GM12878 (cell line): ENCODE results near the gene NUDT5. TPM values are rescaled to one million over a fixed set of nuclear protein-coding genes. Genes with fewer than 3 reads are reported as not detected.
A peak's percentile ranks its signal among the peaks of the same experiment; 100 is the strongest.

Source experiments
- ATAC-seq: fragments of 200-7000 bp; cut with Tn5 transposase; 3 replicates; pipeline ENCODE4 v1.9.1; 2020; ENCODE audit warnings: mild to moderate bottlenecking, moderate library complexity
- BruUV-seq: library from RNA; stranded (reverse); fragments of 400-500 nt; replicated peaks from 2 replicates; lab custom pipeline; 2021; lab: Mats Ljungman, UMichigan
- CTCF ChIA-PET: fragments of 300-600 bp; sonication (Branson Sonifier 250); formaldehyde crosslinking; extraction: SDS; loops from one replicate; lab custom pipeline; 2021; ENCODE audit warnings: inconsistent platforms; lab: Yijun Ruan, JAX
- POLR2A ChIA-PET: fragments of 350-600 bp; formaldehyde crosslinking; extraction: SDS; loops from one replicate; lab custom pipeline; 2021; ENCODE audit warnings: inconsistent platforms; lab: Charles Lee
- RAD21 ChIA-PET: fragments of 300-600 bp; sonication (Branson Sonifier 250); formaldehyde crosslinking; loops from one replicate; lab custom pipeline; 2023; ENCODE audit warnings: antibody characterized with exemption; ENCODE audit not compliant: unreplicated experiment; lab: Charles Lee
- SMC1A ChIA-PET: fragments of 300-600 bp; sonication (Branson Sonifier 250); formaldehyde crosslinking; loops from one replicate; lab custom pipeline; 2023; ENCODE audit not compliant: unreplicated experiment, uncharacterized antibody; lab: Charles Lee
- DNase-seq: peaks from one replicate; pipeline ENCODE4 v3.0.0-alpha.2; 2011; ENCODE audit warnings: low read depth, low spot score
- FAIRE-seq: peaks from 3 replicates; lab custom pipeline; 2011; peaks lifted over from hg19 to GRCh38; lab: Jason Lieb, UNC
- H2AFZ ChIP-seq: 2 replicates; pipeline ENCODE4 v1.6.0; 2011; ENCODE audit warnings: low read depth, low read length, control low read depth; ENCODE audit not compliant: control insufficient read depth
- H3K27ac ChIP-seq: 2 replicates; pipeline ENCODE4 v1.5.1; 2011; ENCODE audit warnings: control low read depth; ENCODE audit not compliant: control insufficient read depth, insufficient read depth
- H3K27me3 ChIP-seq, 2 experiments: replicated peaks in 1 of 2; 2 replicates each; pipeline versions ENCODE4 v1.6.0 to v1.6.1; 2011; ENCODE audit warnings: low read length in 1 of 2; ENCODE audit not compliant: control insufficient read depth in 2 of 2, insufficient read depth in 2 of 2
- H3K36me3 ChIP-seq, 2 experiments: 2 replicates each; pipeline ENCODE4 v1.5.1; 2011; ENCODE audit warnings: low read length in 1 of 2; ENCODE audit not compliant: control insufficient read depth in 2 of 2, insufficient read depth in 2 of 2
- H3K4me1 ChIP-seq: 2 replicates; pipeline ENCODE4 v1.6.1; 2011; ENCODE audit warnings: mild to moderate bottlenecking, low read length, moderate library complexity, mixed read lengths; ENCODE audit not compliant: control insufficient read depth, insufficient read depth
- H3K4me2 ChIP-seq: 2 replicates; pipeline ENCODE4 v1.6.0; 2011; ENCODE audit warnings: control low read depth; ENCODE audit not compliant: control insufficient read depth, insufficient read depth
- H3K4me3 ChIP-seq: fragments of 200-600 bp; sonication (generic); 2 replicates; pipeline ENCODE4 v1.5.1; 2016
- H3K79me2 ChIP-seq: 2 replicates; pipeline ENCODE4 v1.6.0; 2011; ENCODE audit warnings: low read length; ENCODE audit not compliant: control insufficient read depth, insufficient read depth
- H3K9ac ChIP-seq: 2 replicates; pipeline ENCODE4 v1.8.0; 2011; ENCODE audit warnings: low read length, control low read depth, mixed read lengths; ENCODE audit not compliant: control insufficient read depth, insufficient read depth
- H3K9me3 ChIP-seq: replicated peaks from 3 replicates; pipeline ENCODE4 v1.5.1; 2011; ENCODE audit warnings: mild to moderate bottlenecking, low read length; ENCODE audit not compliant: control insufficient read depth, insufficient read depth
- H4K20me1 ChIP-seq: 2 replicates; pipeline ENCODE4 v1.6.0; 2011; ENCODE audit not compliant: control insufficient read depth, insufficient read depth
- CREB1 ChIP-seq: IDR thresholded peaks from 2 replicates; pipeline ENCODE4 v1.6.1; 2012; ENCODE audit warnings: low read depth, mild to moderate bottlenecking, inconsistent platforms
- CREM ChIP-seq: IDR thresholded peaks from 2 replicates; pipeline ENCODE4 v1.6.1; 2014; ENCODE audit warnings: antibody characterized with exemption, low read depth
- E2F8 ChIP-seq: fragments of 450-650 bp; IDR thresholded peaks from 2 replicates; pipeline ENCODE4 v1.6.1; 2018; ENCODE audit warnings: mild to moderate bottlenecking, low read depth, moderate library complexity; ENCODE audit not compliant: partially characterized antibody
- EED ChIP-seq: sonication (generic); IDR thresholded peaks from 2 replicates; pipeline ENCODE4 v1.6.1; 2016; ENCODE audit warnings: antibody characterized with exemption, low read depth
- EGR1 ChIP-seq, 2 experiments: IDR thresholded peaks; 1 replicate in 1 of 2; 2 replicates in 1 of 2; pipeline ENCODE4 v1.6.1; 2011 to 2012; ENCODE audit warnings: low read depth in 2 of 2, low read length in 2 of 2, borderline replicate concordance in 1 of 2, mild to moderate bottlenecking in 1 of 2, moderate library complexity in 1 of 2
- FOXM1 ChIP-seq: IDR thresholded peaks from 2 replicates; pipeline ENCODE4 v1.6.1; 2012; ENCODE audit warnings: low read depth, mild to moderate bottlenecking, inconsistent platforms, low read length, moderate library complexity
- PML ChIP-seq: IDR thresholded peaks from 2 replicates; pipeline ENCODE4 v1.6.1; 2012; ENCODE audit warnings: low read length, inconsistent platforms
- SMARCA5 ChIP-seq: fragments of 450-650 bp; IDR thresholded peaks from 2 replicates; pipeline ENCODE4 v1.6.1; 2017; ENCODE audit warnings: mild to moderate bottlenecking
- SUPT20H ChIP-seq: IDR thresholded peaks from 2 replicates; pipeline ENCODE4 v1.6.1; 2011; ENCODE audit warnings: low read depth, mild to moderate bottlenecking, low read length, moderate library complexity, borderline replicate concordance; ENCODE audit not compliant: control insufficient read depth
- USF1 ChIP-seq: IDR thresholded peaks from 2 replicates; pipeline ENCODE4 v1.6.1; 2011; ENCODE audit warnings: borderline replicate concordance, low read depth, mild to moderate bottlenecking, moderate library complexity, mixed read lengths, low read length; ENCODE audit not compliant: insufficient read depth; ENCODE audit errors: extremely low read length
- YY1 ChIP-seq: IDR thresholded peaks from 2 replicates; pipeline ENCODE4 v1.6.1; 2011; ENCODE audit warnings: low read depth, mild to moderate bottlenecking, low read length
- WGBS: methylation state at CpG from one replicate; pipeline ENCODE4 v1.1.6; 2016; ENCODE audit warnings: low lambda C conversion rate; ENCODE audit not compliant: insufficient replicate concordance, insufficient coverage; ENCODE audit errors: missing lambda C conversion rate; 5-methylcytosine and 5-hydroxymethylcytosine counted together
- in situ Hi-C: fragments of 300-500 bp; cut with MboI; formaldehyde crosslinking; loops from 9 replicates; pipeline ENCODE4 v1.14.3; 2018; ENCODE audit warnings: mixed read lengths
- intact Hi-C: fragments of 100-400 bp; cut with micrococcal nuclease; formaldehyde crosslinking; loops from one replicate; pipeline ENCODE4 v1.14.2; 2022; ENCODE audit not compliant: unreplicated experiment
- polyA plus RNA-seq, 11 experiments: library from polyadenylated mRNA; depleted of rRNA in 4 of 11; unstranded in 6 of 11; stranded (reverse) in 5 of 11; fragments of >200 nt; fragmentation: Nextera tagmentation in 4 of 11; fragmentation: Illumina TruSeq in 1 of 11; extraction: Ambion mirVana in 4 of 11; extraction: Trizol in 1 of 11; gene quantifications; 1 replicate in 1 of 11; 2 replicates in 10 of 11; pipeline versions ENCODE4 v1.2.1 to v1.2.3, GENCODE V29; 2011 to 2016; ENCODE audit warnings: inconsistent platforms in 2 of 11, missing spikeins in 2 of 11, low read depth in 1 of 11
- total RNA-seq, 4 experiments: library from RNA; depleted of rRNA in 3 of 4; stranded (reverse); fragments of >200 nt in 3 of 4; fragmentation: Illumina TruSeq in 1 of 4; extraction: Trizol in 1 of 4; gene quantifications; 2 replicates each; pipeline versions ENCODE4 v1.2.1 to v1.2.3, GENCODE V29; 2013 to 2021

The NUDT5 gene
- total and polyA plus RNA-seq, 10 of the 15 experiments (the other 5 are each of a cell fraction or from before 2014, with no cell fraction given): 74.1 to 345 (median 153) TPM

GRCh38 chr10:12135631-12136030 lies 60.1 kb downstream of the NUDT5 start:
- TF ChIP-seq CREB1: no peak
- Histone ChIP-seq H3K4me2 (no peak overlapping the region), H3K27ac (no peak overlapping the region), H3K4me3 (no peak overlapping the region), H3K9me3 (no peaks in the 10 kb centered on the region), H2AFZ (no peak overlapping the region), H3K79me2 (peaks cover 14% of the 10 kb centered on the region), H4K20me1 (no peaks in the 10 kb centered on the region), H3K4me1 (no peaks in the 10 kb centered on the region), H3K27me3 (no peaks in the 10 kb centered on the region), H3K9ac (no peak overlapping the region), H3K36me3 (peaks cover 2 to 6% of the 10 kb centered on the region in 2 experiments; a peak in 2 of 4 replicates)
- DNase-seq: no peak
- SMC1A ChIA-PET: interaction anchor here (1.0 to 1.2 kb wide), 2 partner anchors 14 to 102 kb away, joined by 4 read pairs; no protein-coding TSS in a partner anchor
- no peak for ATAC-seq
- intact Hi-C loops: no loop called here
- RAD21 ChIA-PET: no interaction called here
- in situ Hi-C loops: no loop called here
- BruUV-seq: no TSS peak
- WGBS: 94% methylated on average over 3 of the region's 3 CpGs
- POLR2A ChIA-PET: no interaction called here
- FAIRE-seq: no peak
- CTCF ChIA-PET: interaction anchor here (0.6 to 1.2 kb wide), 3 partner anchors 15 to 79 kb away, joined by 3 to 4 read pairs (median 4); no protein-coding TSS in a partner anchor

DNA sequence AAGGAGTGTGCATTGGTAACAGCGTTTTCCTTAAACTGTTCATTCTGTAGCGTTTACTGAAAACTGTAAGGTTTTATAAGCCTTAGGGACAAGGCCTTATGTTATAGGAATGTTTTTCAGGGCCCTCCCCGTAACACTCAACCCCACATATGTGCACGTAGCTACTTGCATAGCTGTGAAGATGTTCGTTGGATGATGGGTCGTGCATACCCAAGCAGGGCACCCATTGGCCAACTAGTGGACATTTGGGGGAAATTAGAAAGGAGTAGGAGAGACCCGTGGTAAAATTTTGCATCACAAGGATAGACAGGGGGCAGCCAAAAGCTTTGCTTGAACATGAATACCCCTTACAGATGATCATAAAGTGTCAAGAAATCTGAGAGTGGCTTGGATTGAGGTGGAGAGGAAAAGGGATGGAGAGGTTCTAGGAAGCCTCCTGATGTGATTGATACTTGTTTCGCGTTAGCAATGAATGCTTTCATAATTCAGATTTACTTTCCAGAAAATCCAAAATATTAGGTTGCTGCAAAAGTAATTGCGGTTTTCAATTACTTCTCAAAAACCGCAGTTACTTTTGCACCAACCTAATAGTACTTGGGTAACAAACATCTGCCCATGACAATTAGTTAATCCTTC lies 65.3 kb downstream of the NUDT5 start:
- intact Hi-C loops: loop anchor here (5.0 kb wide), 1 partner anchor 67 kb away; the partner anchor contains the start of genes CDC123 and NUDT5
- H2AFZ ChIP-seq: peak overlapping the region; percentile 80
- no peak for TF ChIP-seq USF1
- 0 out of 2 replicates have a peak, but pooled peaks have one; percentile 42 for TF ChIP-seq YY1
- TF ChIP-seq EGR1 (IDR thresholded peaks at IDR 0.05; ENCODE audit: borderline replicate concordance in 1 of 2, low read depth in 2 of 2, low read length in 2 of 2): no peak
- no peak for TF ChIP-seq EED
- 0 out of 2 replicates have a peak, but pooled peaks have one; percentile 45 for TF ChIP-seq SMARCA5
- TF ChIP-seq PML: 0 out of 2 replicates have a peak, but pooled peaks have one; percentile 43
- peak; percentile 58; the same call in 1 of the 2 replicates for TF ChIP-seq FOXM1
- peak; percentile 34 for TF ChIP-seq E2F8
- TF ChIP-seq CREM: 0 out of 2 replicates have a peak, but pooled peaks have one; percentile 32
- no peak for TF ChIP-seq SUPT20H

More for the DNA sequence above, 65.3 kb downstream of the NUDT5 start:
- DNase-seq (peak; percentile 40), ATAC-seq (peak; percentile 80), FAIRE-seq (peak; percentile 69)
- Histone ChIP-seq H3K4me3 (peak overlapping the region; percentile 87), H3K9ac (peak overlapping the region; percentile 74), H3K36me3 (no peaks in the 10 kb centered on the region), H3K27ac (peak overlapping the region; percentile 68), H3K4me1 (no peaks in the 10 kb centered on the region), H3K79me2 (peaks cover 25% of the 10 kb centered on the region), H3K9me3 (no peaks in the 10 kb centered on the region), H3K27me3 (no peaks in the 10 kb centered on the region), H4K20me1 (no peaks in the 10 kb centered on the region), H3K4me2 (peak overlapping the region; percentile 93)
- in situ Hi-C loops: no loop called here
- BruUV-seq: TSS peak; percentile 76
- ChIA-PET CTCF (interaction anchor here (1.0 to 2.6 kb wide), 7 partner anchors 50 to 144 kb away, joined by 3 to 10 read pairs (median 4); partner anchors contain the start of gene UPF2), RAD21 (interaction anchor here (1.0 to 2.0 kb wide), 5 partner anchors 9 to 772 kb away, joined by 3 to 11 read pairs (median 4); partner anchors contain the start of gene UPF2), SMC1A (interaction anchor here (0.7 to 2.0 kb wide), 7 partner anchors 9 to 136 kb away, joined by 3 to 10 read pairs (median 4); partner anchors contain the start of genes CDC123 and NUDT5), POLR2A (interaction anchor here (0.6 to 1.1 kb wide), 5 partner anchors 10 to 139 kb away, joined by 3 to 6 read pairs (median 4); no protein-coding TSS in a partner anchor)
- 28% methylated on average over 11 of the region's 11 CpGs for WGBS
